Activated naive CD4-positive, alpha-beta T cell treated with anti-CD3 and anti-CD28 coated beads, Interleukin-2, amount 50 U/mL, for 72 hours (primary cell): Measurements from ENCODE around the gene TMUB1. TPM values are rescaled to one million over a fixed set of nuclear protein-coding genes. Genes with fewer than 3 reads are reported as not detected.

Experiments used
- ATAC-seq, 2 donors: fragments of 150-1000 bp; cut with Tn5 transposase; 2 replicates each; pipeline ENCODE4 v1.10.0; 2021; ENCODE audit warnings: mild to moderate bottlenecking in 2 of 2, moderate library complexity in 2 of 2
- DNase-seq, 2 donors: peaks; one replicate each; pipeline ENCODE4 v3.0.0; 2021 to 2022; ENCODE audit warnings: low spot score in 2 of 2
- H3K27ac Mint-ChIP-seq, 2 donors: one replicate each; pipeline ENCODE4 v1.8.0; 2022; ENCODE audit warnings: mild to moderate bottlenecking in 2 of 2, mixed read lengths in 2 of 2
- H3K36me3 Mint-ChIP-seq, 2 donors: one replicate each; pipeline ENCODE4 v1.8.0; 2022; ENCODE audit warnings: mixed read lengths in 2 of 2
- H3K9me3 Mint-ChIP-seq, 2 donors: one replicate each; pipeline ENCODE4 v1.8.0; 2022; ENCODE audit warnings: mixed read lengths in 2 of 2
- total RNA-seq, 2 donors: library from RNA; stranded (reverse); gene quantifications; one replicate each; pipeline ENCODE4 v1.2.3, GENCODE V29; 2022

Gene TMUB1
- 10 to 100 TPM; 25.8 to 60.5 TPM for total RNA-seq

GRCh38 chr7:151083071-151083823 lies at the start of gene TMUB1:
Gene TMUB1, minus strand, starts transcription at chr7:151083493. Its CDS starts 930 bp downstream, at chr7:151082563.
- Mint-ChIP-seq H3K36me3 (peaks cover 6 to 14% of the 10 kb centered on the region in 2 donors), H3K9me3 (no peaks in the 10 kb centered on the region), H3K27ac (peak within 1 kb of the TSS; percentile 89 to 97)
- DNase-seq: peak; percentile 76 to 79
- peak; percentile 45 to 73 for ATAC-seq

- ATAC-seq: no peak
- Mint-ChIP-seq H3K27ac (peak overlapping the region in 1 of 2 donors; percentile 47), H3K9me3 (no peaks in the 10 kb centered on the region), H3K36me3 (no peaks in the 10 kb centered on the region)
- no peak for DNase-seq
Observed at GRCh38 chr7:151132461-151133205, 49.3 kb upstream of the TMUB1 start.

- ATAC-seq (no peak), DNase-seq (no peak)
- no peaks in the 10 kb centered on the region for H3K36me3 Mint-ChIP-seq
- H3K9me3 Mint-ChIP-seq: no peaks in the 10 kb centered on the region
- no peak overlapping the region for H3K27ac Mint-ChIP-seq
Observed at GRCh38 chr7:151131592-151132293, 48.5 kb upstream of the TMUB1 start.

- H3K36me3 Mint-ChIP-seq: no peaks in the 10 kb centered on the region
- DNase-seq (no peak), ATAC-seq (no peak)
- H3K9me3 Mint-ChIP-seq: no peaks in the 10 kb centered on the region
- H3K27ac Mint-ChIP-seq: no peak overlapping the region
Observed at GRCh38 chr7:151131224-151131591, 47.9 kb upstream of the TMUB1 start.

GRCh38 chr7:151130741-151131157 lies 47.5 kb upstream of the TMUB1 start:
- no peaks in the 10 kb centered on the region for H3K36me3 Mint-ChIP-seq
- H3K27ac Mint-ChIP-seq: peak overlapping the region in 1 of 2 donors; percentile 67
- DNase-seq (no peak), ATAC-seq (no peak)
- no peaks in the 10 kb centered on the region for H3K9me3 Mint-ChIP-seq

- Mint-ChIP-seq H3K27ac (peak overlapping the region in 1 of 2 donors; percentile 33), H3K9me3 (no peaks in the 10 kb centered on the region), H3K36me3 (no peaks in the 10 kb centered on the region)
- DNase-seq (no peak), ATAC-seq (no peak)
Observed at GRCh38 chr7:151129960-151130591, 46.8 kb upstream of the TMUB1 start.

GRCh38 chr7:151129117-151129959 lies 46.0 kb upstream of the TMUB1 start:
- H3K36me3 Mint-ChIP-seq: no peaks in the 10 kb centered on the region

GRCh38 chr7:151128716-151129115 lies 45.4 kb upstream of the TMUB1 start:
- no peak overlapping the region for H3K27ac Mint-ChIP-seq
- H3K36me3 Mint-ChIP-seq: no peaks in the 10 kb centered on the region
- H3K9me3 Mint-ChIP-seq: no peaks in the 10 kb centered on the region
- ATAC-seq: no peak
- no peak for DNase-seq

More at GRCh38 chr7:151129117-151129959, 46.0 kb upstream of the TMUB1 start:
- Mint-ChIP-seq H3K9me3 (no peaks in the 10 kb centered on the region), H3K27ac (peak overlapping the region in 1 of 2 donors; percentile 33)
- ATAC-seq: no peak
- no peak for DNase-seq

GRCh38 chr7:151128144-151128543 lies 44.9 kb upstream of the TMUB1 start:
- H3K27ac Mint-ChIP-seq: no peak overlapping the region
- no peak for DNase-seq
- no peaks in the 10 kb centered on the region for H3K36me3 Mint-ChIP-seq
- ATAC-seq: no peak
- no peaks in the 10 kb centered on the region for H3K9me3 Mint-ChIP-seq

- H3K27ac Mint-ChIP-seq: no peak overlapping the region
- H3K9me3 Mint-ChIP-seq: no peaks in the 10 kb centered on the region
- DNase-seq (no peak), ATAC-seq (no peak)
- H3K36me3 Mint-ChIP-seq: no peaks in the 10 kb centered on the region
Observed at GRCh38 chr7:151126491-151127137, 43.3 kb upstream of the TMUB1 start.

- no peak for ATAC-seq
- H3K9me3 Mint-ChIP-seq: no peaks in the 10 kb centered on the region
- H3K27ac Mint-ChIP-seq: no peak overlapping the region
- no peaks in the 10 kb centered on the region for H3K36me3 Mint-ChIP-seq
- DNase-seq: no peak
Observed at GRCh38 chr7:151125846-151126481, 42.7 kb upstream of the TMUB1 start.

GRCh38 chr7:151125470-151125845 lies 42.2 kb upstream of the TMUB1 start:
- DNase-seq (no peak), ATAC-seq (no peak)
- no peaks in the 10 kb centered on the region for H3K36me3 Mint-ChIP-seq
- H3K9me3 Mint-ChIP-seq: no peaks in the 10 kb centered on the region
- no peak overlapping the region for H3K27ac Mint-ChIP-seq

- DNase-seq (no peak), ATAC-seq (no peak)
- Mint-ChIP-seq H3K36me3 (no peaks in the 10 kb centered on the region), H3K9me3 (no peaks in the 10 kb centered on the region), H3K27ac (no peak overlapping the region)
Observed at GRCh38 chr7:151124899-151125399, 41.7 kb upstream of the TMUB1 start.

GRCh38 chr7:151124481-151124880 lies 41.2 kb upstream of the TMUB1 start:
- no peaks in the 10 kb centered on the region for H3K36me3 Mint-ChIP-seq
- H3K9me3 Mint-ChIP-seq: no peaks in the 10 kb centered on the region
- DNase-seq: no peak
- H3K27ac Mint-ChIP-seq: peak overlapping the region in 1 of 2 donors; percentile 29
- no peak for ATAC-seq
